Measurements from ENCODE around the gene HPCA.
"Not testable (repeated sequence)": the region's sequence is repeated elsewhere in the genome, so short reads cannot be mapped to it uniquely, and the experiment has no call there.

Gene HPCA

DNA sequence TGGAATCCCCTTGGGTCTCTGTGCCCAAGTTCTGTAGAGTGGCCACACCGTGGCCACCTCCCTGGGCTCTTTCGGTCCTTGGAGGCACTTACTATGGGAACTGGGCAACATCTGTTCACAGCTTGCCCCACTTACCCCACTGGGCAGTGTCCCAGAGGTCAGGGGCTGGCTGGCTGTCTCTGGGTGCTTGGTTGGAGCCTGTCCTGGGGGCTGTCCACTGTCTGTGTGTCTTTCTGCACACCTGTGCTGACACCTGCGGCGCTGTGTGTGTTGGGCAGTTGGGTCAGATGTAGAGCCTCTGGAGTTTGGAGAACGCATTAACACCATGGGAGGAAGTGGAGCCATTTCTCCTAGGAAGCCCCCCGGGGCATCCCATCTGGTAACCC lies 16.2 kb downstream of the HPCA start:
- no peak for DNase-seq (ENCODE audit: low spot score)

DNA sequence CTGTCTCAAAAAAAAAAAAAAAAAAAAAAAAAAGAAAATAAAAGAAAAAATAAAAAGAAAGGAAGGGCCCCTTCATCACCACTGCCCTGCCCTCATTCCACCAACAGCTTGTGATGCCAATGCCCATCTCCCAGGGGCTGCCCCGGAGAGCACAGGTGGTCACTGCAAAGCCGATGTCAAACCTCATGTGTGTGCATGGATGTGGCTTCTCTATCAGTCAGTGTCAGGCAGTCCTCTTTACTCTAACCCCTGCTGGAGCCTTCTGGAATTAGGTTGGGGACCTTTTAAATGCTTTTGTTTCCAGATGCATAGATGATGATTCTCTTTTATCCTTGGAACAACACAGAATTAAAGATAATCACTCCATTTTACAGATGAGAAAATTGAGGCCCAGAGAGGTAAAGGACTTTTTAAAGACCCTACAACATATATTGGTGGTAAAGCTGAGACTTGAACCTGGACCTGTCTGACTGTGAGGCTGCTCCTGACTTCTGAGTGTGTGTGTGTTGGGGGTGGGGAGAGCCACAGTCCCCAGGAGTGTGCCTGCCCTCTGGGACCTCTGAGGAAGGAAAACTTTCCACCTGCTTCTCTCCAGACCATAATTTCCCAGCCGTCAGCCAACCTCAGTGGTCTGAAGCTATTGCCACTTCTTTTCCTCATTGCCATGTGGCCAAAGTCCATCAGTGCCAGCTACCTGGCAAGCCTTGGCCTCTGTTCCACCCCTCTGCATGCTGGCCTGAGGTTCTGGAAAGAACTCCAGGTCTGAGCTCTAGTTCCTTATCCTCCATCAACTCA lies 17.9 kb downstream of the HPCA start:
- DNase-seq (ENCODE audit: low spot score) = no peak

DNA sequence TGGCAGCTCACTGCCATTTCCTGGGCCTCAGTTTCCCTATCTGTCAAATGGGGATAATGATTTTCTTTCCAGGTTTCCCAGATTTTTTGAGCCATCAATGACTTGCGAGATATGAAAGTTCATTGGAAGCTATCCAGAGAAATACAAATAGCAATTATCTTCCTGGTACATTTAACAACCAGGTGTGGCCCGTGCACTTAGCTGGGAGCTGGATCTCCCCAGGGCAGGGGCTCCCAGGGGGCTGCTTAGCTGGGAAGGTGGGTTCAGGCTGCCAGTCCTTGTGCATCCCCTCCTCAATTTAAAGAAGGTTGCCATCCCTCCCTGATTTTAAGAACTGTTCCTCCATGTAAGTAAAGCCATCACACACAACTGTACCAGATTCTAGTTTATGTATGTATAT lies 18.5 kb downstream of the HPCA start:
- no peak for DNase-seq (ENCODE audit: low spot score)

DNA sequence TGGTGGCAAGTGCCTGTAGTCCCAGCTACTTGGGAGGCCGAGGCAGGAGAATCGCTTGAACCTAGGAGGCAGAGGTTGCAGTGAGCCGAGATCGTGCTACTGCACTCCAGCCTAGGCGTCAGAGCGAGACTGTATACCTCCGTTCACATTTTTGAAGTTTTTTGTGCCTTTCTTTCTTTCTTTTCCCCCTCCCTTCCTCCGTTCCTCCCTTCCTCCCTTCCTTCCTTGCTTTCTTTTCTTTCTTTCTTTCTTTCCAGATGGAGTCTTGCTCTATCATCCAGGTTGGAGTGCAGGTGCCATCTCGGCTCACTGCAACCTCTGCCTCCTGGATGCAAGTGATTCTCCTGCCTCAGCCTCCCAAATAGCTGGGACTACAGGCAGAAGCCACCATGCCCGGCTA lies 19.3 kb downstream of the HPCA start:
- not testable (repeated sequence) for DNase-seq (ENCODE audit: low spot score)

DNA sequence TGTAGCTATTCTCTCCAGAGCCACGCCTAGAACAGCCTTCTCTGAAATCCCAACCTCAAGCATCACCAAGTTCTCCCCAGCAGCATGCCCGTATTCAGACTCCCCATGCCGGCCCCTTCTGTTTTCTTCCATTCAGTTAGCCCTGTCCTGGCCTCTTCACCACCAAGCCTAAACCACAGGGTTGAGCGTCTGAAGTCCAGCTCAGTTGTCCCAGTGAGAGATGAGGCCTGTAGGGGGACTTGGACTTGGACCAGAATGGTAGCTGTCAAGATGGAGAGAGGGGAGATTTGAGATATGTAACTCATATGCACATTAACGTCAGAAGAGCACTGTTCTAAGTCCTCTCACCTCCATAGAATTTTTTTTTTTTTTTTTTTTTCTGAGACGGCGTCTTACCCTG lies 20.4 kb downstream of the HPCA start:
- no peak for DNase-seq (ENCODE audit: low spot score)

DNA sequence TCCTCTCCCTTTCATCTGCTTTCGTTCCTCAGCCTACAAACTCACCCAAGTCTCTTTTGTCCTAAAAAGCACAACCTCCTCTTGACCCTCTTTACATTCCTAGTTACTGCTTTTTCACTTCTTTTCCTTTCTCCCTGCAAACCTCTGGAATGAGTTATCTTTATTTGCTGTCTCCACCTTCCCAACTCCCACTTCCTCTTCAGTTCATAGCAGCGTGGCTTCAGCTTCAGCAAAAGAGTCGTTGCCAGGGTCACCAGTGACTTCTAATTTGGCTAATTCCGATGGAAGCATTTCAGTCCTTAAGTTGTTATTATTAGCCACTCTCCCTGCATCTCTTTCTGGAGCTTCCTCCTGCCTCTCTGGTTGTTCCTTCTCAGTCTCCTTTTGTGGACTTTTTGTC lies 21.1 kb downstream of the HPCA start:
- no peak for DNase-seq (ENCODE audit: low spot score)

DNA sequence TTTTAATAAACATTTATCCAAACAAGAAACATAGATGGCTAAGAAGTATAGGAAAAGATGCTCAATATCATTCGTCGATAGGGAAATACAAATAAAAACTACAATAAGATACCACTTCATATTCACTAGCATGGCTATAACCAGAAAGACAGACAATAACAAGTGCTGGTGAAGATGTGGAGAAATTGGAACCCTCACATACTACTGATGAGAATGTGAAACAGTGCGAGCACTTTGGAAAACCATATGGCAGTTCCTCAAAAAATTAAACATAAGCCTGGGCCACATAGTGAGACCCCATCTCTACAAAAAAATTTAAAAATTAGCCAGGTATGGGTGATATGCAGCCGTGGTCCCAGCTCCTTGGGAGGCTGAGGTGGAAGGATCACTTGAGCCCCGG lies 24.0 kb downstream of the HPCA start:
- DNase-seq (ENCODE audit: low spot score) = no peak

DNA sequence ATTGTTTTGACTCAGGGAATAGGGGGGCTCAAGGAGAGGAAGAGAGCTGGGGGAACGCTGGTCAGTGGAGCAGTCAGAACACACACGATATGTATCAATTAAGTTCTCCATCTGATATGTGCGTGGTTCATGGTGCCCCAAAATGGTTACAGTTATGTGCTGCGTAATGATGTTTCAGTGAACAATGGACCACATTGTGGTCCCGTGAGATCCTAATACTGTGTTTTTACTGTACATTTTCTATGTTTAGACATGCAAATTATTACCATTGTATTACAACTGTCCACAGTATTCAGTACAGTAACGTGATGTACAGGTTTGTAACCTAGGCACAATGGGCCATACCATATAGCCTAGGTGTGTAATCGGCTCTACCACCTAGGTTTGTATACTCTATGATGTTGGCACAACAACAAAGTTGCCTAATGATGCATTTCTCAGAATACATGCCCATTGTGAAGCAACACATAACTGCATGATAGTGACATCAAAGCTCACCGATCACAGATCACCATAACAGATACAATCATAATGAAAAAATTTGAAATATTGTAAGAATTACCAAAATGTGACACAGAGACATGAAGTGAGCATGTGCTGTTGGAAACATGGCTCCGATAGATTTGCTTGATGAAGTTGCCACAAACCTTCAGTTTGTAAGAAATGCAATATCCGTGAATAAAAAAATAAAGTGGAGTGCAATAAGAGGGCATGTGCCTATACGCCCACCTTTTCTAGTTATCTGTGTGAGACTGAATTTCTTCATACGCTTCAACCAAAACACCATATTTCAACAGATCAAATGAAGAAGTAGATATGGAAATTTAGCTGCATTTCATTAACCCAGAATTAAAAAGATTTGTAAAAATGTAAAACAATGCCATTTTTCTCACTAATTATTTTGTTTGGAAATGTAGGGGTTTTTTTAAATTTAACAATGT lies 29.7 kb downstream of the HPCA start:
- DNase-seq (ENCODE audit: low spot score) = no peak

DNA sequence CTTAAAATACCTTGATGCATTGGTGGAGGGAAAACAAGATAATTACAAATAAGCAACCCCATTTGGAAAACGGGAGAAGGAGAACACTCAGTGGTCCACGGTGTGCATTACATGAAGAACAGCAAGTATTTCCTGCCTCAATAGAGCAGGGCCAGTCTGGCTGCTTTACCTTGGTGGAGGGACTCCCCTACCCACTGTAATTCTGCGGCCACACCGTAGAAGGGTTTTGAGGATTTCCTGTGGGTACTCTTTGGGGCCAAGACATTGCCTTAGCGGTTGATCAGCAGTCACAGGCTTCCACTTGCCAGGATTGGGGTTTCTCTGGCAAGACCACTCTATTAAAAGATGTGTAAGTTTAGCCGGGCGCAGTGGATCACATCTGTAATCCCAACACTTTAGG lies 31.2 kb downstream of the HPCA start:
- DNase-seq (ENCODE audit: low spot score) = no peak

DNA sequence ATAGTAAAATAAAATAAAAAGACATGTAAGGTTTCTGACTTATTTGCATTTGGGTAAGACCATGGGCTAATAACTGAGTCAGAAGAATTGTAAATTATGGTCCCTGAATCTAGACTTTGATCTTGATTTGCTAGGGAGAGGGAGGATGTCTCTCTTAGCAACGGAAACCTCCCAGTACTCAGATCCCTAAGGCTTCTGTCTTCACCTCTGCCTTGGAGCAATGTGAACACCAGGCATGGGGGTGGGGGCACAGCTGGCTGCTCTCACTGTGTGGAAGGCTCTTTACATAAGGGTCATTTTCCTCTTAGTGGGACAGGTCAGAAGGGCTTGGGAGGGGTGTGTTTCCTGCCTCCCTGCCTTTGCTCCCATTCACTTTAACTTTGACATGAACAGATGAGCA lies 31.9 kb downstream of the HPCA start:
- no peak for DNase-seq (ENCODE audit: low spot score)

DNA sequence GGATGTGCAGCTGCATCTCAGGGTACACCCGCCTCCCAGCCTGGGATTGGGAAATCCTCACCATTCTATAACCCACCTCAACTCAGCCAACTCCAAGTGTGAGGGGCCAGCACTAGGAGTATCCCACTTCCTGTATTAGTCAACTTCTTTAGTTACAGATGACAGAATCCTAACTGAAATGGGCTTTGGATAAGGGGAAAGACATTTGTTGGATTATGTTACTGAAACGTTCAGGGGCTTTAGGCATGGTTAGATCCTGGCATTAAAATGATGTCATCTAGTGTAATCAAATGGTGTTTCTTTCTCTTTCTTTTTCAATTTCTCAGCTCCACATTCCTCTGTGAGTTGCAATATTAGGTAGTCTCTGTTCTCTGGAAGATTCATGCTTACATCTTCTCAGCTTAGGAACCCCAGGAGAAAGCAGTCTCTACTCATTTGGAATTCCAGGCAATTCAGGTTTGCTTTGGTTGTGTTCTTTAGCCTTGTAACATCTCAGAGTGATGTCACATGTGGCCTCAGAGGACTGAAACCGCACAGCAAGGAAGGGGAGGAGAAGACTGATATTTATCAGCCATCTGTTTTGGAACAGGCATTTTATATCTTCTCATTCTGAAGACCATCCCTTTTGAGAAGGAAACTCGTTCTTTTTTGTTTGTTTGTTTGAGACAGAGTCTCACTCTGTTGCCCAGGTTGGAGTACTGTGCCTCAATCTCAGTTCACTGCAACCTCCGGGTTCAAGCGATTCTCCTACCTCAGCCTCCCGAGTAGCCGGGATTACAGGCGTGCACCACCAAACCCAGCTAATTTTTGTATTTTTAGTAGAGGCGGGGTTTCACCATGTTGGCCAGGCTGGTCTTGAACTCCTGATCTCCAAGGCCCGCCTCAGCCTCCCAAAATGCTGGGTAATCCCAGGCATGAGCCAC lies 33.8 kb downstream of the HPCA start:
- DNase-seq (ENCODE audit: low spot score) = no peak

DNA sequence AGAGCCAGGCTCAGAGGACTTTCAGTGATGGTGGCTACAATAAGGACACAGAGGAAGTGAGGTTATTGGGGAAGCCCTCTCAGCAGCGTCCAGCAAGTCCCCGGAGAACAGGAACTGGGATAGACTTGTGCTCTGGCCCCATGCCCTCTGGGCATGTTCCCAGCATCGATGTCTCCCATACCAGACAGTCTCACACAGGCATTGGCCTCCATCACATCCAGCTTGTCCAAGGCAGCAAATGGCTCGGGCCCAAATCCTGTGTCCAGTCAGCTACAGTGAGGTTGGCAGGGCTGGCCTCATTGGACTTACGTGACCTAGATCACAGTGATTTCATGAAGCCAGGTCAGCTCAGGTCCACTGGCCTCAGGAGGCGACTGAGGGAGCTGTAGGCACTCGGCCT lies 34.5 kb downstream of the HPCA start:
- no peak for DNase-seq (ENCODE audit: low spot score)

DNA sequence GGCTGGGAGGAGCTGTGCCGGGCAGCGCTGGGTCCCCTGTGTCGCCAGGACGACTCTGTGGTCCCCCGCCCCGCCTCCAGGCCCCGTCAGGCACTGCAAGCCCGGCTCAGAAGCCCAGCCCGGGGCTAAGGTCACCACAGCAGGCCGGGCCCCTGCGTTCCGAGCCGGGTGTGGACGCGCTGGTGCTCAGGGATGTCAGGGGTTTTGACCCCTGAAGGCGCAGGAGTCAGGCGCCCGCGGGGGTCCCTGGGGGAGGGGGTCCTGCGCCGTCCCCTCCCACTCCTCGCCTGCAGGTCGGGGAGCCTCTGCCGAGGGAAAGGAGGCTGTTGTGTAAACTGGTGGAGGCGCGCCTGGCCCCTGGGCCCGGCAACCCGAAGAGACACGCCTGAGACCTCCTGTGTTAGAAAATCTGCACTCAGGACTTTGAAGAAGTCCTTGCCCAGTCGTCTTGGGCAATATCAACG lies 38.6 kb downstream of the HPCA start:
- no peak for DNase-seq (ENCODE audit: low spot score)

DNA sequence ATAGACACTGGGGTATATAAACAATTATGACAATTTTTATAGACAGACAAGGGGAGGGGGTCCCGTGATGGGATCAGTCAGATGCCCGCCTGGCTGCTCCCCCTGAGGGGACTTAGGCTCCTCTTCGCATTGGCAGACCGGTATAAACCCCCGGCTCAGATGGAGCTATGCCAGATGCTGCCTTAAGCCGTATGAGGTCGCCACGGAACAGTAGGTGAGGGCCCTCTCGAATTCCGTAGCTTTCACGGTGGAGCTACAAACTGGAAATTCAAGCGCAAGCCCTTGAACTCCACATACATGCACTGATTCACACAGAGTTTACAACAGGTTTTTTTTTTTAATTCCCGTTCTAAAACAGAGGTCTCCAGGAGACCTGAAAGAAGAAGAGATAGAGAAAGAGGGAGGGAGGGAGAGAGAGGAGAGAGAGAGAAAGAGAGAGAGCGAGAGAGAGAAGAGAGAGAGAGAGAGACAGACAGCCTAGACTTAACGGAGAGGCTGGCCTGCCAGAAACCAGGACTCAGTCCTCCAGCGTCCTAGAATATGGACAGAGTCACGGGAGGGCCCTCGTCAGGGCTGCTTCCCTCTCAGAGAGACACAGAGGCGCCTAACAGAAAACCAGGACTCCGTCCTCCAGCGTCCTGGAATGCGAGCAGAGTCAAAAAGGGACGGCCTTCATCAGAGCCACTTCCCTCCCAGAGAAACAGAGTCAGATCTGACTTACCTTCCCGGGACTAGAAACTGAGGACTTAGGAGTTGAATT lies 39.3 kb downstream of the HPCA start:
- DNase-seq (ENCODE audit: low spot score) = peak; percentile 1

DNA sequence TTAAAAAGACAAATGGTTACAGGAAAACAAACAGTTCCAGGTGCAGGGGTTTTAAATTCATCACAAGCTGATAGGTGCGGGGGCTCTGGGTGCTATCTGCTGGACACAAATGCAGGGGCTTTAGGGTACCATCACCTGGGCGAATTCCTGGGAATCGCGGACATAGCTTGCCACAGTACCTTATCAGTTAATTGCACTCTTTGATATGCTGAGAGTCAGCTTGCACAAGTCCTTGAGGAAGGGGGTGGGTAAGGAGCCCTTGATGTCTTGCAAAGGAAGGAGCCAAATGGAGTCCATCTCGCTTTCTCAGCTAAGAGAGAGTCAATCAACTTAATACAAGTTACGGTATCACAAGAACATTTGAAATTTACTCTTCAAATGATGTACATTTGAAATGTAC lies 40.3 kb downstream of the HPCA start:
- DNase-seq (ENCODE audit: low spot score) = no peak

DNA sequence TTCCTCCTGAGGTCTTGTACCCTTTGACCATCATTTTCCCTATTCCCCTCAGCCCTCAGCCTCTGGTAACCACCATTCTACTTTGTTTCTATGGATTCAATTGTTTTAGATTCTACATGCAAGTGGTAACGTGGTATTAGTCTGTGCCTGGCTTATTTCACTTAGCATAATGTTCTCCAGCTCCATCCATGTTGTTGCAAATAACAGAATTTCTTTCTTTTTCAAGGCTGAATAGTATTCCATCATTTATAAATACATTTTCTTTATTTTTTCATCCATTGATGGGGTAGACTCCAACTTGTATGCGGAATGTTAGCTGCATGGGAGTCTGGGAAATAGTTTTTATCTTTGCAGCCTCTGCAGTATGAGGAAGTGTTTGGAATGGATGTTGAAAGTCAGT lies 41.1 kb downstream of the HPCA start:
- no peak for DNase-seq (ENCODE audit: low spot score)

DNA sequence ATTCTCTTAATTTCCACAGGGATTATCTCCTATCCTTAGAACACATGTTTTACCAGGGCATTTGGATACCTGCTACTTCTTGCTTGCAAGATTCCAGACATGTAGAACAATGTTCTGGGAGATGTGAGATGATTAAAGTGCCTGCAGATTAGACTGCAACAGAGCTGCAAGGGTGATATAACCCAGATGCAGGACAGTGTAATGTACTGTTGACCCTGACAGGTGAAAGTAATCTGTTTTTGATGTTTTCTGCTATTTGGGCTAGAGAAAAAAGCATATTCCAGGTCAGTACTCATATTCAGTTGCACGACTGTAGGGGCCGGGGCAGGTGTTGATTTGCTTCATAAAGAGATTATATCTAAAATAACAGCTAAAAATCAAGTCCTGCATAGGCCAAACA lies 42.0 kb downstream of the HPCA start:
- DNase-seq (ENCODE audit: low spot score) = no peak

DNA sequence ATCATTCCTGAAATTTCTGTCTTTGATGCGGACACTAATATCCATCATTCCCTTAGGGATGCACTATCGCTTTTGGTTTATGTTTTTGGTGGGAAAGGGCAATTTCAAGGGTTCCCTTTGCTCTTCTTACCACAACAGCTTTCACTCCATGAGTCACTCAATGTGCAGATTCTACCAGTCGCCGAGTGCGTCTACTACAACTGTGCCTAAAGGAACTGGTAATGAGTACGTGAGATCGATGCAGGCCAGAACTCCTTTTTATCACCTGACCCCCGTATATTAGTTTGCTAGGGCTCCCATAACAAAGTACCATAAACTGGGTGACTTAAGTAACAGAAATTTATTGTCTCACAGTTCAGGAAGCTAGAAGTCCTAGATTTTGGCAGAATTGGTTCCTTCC lies 42.4 kb downstream of the HPCA start:
- no peak for DNase-seq (ENCODE audit: low spot score)

DNA sequence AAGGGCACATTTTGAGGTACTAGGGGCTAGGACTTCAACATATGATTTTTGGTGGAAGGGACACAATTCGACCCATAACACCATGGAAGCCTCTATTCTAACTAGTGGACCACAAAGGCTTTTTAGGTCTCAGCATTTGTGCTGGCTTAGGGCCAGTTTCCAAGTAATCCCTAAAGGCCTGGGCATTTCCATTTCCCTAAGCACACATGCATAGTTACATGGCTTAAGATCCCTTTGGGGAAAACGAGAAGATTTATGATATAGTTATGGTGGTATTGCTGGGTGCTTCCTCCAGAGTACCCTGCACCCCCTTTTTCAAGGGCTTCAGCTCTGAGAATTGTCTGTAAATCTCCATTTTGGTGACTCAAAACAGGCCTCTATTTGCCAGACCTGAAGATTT lies 43.1 kb downstream of the HPCA start:
- no peak for DNase-seq (ENCODE audit: low spot score)

DNA sequence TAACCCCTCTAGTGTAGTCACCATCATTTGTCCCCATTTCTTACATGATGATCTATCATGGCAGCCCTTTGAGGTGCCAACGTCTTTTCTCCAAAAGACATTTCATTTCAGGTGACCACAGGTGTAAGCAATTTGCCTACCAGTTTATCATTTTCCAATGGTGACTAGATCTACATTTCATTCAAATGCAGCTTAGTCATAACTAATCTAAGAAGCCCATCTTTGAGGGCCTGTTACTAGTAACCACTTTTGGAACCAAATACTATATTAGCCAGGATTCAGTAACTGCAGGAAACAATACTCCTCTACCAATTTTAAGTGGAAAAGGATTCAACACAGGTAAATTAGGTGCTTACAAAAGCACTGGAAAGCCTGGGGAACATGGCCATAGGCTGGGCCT lies 45.5 kb downstream of the HPCA start:
- no peak for DNase-seq (ENCODE audit: low spot score)

DNA sequence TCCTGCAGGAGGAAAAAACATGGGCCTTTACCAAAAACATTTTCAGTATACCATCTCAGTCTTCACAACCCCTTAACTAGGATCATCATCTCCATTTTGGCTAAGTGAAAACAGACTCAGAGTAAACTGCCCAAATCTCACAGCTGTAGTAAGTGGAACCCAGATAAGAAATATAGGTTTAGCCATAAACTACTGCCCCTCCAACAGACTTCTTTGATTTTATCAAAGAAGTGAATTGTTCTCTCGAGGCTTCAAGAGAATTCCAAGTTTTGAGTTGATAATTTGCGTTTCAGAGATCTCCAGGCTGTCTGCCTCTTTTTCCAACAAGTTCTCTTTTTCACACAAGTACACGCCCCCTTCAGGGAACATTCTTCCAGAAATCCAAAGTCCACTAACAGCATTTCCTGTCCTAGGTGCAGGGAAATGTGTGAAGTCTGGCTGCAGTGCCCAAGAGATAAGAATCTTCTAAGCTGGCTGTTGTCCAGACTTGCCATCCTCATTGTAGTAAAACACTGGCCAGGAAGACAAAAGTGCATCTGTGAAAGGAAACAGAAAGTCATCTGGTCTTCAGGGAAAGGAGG lies 47.5 kb downstream of the HPCA start:
- no peak for DNase-seq (ENCODE audit: low spot score)
